Stimulated activated CD4-positive, alpha-beta T cell treated with anti-CD3 and anti-CD28 coated beads, Interleukin-4, amount 100 ng/mL, for 48 hours (primary cell): ENCODE results near the gene EFCAB8.
"Not testable (repeated sequence)": the region's sequence is repeated elsewhere in the genome, so short reads cannot be mapped to it uniquely, and the experiment has no call there.

ENCODE experiments used
- DNase-seq, 2 donors: peaks; one replicate each; pipeline ENCODE4 v3.0.0-alpha.2; 2020; ENCODE audit warnings: low read depth in 2 of 2

The EFCAB8 gene

DNA sequence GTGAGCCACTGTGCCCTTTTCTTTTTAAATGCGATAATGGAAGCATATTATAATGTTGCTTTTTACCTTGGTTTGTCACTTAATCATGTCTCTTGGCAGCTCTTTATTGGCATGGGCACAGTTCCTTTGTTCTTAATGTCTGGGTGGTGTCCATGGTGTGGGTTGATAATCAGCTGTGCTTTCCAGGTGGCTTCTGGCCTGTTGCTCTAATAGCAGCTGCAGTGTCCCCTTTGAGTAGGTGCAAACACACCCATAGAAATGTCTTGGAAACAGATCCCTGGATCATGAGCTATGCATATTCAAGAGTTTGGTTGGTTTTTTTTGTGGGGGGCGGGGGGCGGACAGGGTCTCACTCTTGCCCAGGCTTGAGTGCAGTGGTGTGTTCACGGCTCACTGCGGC, 29.9 kb downstream of the EFCAB8 start:
- DNase-seq: no peak

GRCh38 chr20:32889281-32889680, 30.6 kb downstream of the EFCAB8 start:
- no peak for DNase-seq

DNA sequence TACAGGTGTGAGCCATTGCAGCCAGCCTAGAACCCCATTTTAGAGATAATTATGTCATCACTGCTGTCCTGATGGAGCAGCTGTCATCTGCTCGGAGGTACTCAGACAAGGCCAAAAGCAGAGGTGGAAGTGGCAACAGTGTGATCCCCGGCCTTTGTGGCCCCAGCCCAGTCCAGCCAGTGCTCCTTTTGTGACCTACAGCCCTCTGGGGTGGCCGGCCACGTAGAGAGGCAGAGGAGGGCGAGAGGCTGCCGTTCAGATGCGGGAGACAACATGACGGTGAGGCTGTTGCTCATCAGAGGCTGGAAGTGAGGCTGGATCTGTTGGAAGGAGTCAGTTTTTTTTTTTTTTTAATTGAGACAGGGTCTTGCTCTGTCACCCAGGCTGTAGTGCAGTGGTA, 32.8 kb downstream of the EFCAB8 start:
- no peak for DNase-seq

DNA sequence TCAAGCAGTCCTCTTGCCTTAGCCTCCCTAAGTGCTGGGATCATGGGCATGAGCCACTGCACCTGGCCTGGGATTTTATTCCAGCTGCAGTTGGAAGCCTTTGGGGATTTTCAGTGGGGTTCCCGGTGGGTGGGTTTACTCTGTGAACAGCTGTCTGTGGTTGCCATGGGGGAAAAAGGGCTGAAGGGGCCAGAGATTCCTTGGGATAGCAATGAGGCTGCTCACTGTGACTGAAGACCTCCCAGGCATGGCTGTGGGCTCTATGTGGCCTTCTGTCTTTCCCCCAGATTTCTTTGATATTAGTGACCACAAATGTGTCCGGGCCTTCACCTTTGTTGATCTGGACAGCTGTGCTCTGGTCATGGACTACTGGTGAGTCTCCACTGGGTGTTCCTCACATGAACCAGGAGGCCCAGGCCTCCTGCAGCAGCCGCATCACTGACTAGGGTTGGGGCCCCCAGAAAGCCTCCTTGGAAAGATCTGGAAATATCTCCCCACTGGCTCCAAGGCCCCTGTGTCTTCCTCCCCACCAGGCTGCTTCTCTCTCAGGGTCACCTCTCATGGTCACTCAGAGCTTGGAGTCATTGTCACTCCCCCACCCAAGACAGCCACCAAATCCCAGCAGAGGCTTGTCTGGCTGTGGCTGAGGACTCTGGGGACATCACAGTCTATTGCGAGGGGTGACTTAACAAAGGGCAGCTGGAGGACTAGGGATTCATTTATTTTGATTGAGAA, 33.4 kb downstream of the EFCAB8 start:
- DNase-seq: no peak

DNA sequence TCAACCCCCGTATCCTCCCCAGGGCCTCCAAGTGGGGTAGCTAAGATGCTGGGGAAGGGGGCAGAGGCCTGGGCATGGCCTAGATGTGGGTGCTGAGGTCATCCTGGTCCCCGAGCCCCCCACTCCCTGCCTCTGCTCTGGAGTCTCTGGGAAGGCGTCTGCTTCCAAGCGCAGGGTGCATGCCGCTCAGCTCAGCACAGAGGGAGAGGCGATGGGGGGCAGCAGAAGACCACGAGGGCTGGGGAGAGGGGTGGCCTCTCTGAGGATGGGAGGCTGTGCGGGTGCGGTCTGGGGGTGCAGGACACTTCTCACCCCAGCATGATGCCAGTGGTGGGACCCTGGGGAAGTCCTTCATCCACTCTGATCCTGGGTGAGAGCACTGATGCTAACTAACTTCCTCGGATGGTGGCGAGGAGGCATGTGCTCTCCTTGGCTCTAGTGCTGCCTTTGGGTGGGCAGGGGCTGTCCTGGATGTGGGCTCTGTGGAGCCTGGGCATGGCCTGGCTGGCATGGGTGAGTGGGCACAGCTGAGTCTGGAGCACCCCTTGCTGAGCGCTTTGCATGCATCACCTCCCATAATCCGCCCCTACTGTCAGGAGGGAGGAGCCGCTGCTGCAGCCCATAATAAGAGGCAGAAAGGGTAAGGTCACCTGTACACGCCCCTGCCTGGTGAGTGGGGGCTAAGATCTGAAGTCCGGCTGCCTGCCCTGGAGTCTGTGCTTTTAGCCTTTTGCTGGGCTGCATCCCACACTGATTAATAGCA, 34.7 kb downstream of the EFCAB8 start:
- no peak for DNase-seq

GRCh38 chr20:32894026-32894483, 35.3 kb downstream of the EFCAB8 start:
- no peak for DNase-seq

DNA sequence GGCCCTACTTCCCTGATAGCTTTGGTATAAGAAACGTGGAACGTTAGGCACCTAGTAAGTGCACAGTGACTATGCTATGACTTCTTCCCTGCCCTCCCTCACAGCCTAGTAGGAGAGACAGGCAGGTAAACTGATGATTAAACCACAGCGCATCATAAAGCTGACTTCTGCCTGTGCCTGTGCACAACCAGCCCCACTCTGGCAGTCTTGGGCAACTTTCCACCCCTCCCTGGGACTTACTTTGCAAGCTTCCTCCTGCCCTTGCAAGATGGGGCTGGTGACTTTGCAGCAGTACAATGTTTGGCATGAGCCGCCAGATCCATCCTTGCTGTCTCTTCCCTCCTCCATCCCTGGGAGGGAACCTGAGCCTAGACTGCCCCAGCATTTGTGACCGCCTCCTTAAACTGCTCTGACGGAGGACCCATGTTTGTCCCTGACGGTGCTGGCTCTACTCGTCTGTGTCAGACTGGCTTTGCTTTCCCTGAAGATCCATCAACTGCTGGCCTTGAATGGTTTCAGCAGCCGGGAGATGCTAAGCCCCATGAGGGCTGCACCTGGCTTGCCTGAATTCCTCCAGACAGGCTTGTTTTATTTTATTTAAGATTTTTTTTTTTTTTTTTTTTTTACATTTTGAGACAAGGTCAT, 36.1 kb downstream of the EFCAB8 start:
- DNase-seq: no peak

DNA sequence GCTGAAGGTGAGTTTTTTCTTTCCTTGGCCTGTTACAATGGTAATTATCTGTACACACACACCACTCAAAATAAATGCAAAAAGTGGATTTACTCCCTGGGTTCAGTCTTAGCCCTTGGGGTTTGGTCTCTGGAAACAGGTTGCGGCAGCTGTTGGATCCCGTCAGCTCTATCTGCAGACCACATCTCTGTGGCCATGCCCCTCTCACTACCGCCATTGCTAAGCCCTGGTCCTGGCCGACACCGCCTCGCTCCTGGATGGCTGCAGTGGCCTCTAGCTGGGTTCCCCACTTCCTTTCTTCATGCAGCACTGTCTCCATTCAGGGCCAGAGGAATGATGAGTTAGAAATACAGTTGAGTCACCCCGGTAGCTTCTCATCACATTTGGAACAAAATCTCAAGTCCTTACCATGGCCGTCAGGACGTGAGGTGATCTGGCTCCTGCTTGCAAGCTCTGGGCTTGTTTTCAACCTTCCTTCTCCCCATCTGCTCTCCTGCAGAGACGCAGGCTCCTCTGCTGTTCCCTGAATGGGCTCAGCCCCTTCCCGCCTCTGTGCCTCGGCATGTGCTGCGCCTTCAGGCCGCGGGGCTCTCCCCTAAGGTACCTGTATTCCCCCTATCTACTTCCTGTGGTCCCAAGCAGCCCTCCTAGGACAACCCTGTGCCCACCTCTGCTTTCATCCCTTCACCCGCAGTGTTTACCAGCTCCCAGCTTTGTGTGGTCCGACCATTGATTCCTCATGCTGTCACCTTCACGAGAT, 38.0 kb downstream of the EFCAB8 start:
- DNase-seq: no peak

DNA sequence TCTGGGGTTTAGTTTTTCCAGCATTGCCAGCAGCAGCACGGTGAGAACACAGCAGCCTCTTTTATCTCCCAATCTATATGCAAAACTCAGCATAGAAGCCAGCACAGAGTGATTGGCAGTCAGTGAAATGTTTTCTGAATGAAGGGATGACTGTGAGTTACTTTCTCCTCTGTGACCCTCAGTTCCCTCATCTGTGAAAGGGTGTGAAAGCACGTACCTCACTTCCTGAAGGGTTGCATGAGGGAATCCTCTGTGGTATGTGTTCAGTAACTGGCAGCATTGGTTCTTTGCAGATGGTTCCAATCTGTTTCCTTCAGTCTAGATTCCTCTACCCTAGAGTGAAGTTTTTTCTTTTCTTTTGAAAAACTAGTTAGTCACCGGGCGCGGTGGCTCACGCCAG, 40.0 kb downstream of the EFCAB8 start:
- DNase-seq: no peak

GRCh38 chr20:32902456-32903420, 44.0 kb downstream of the EFCAB8 start:
- peak; percentile 41 to 67 for DNase-seq

- DNase-seq: no peak
Measured at GRCh38 chr20:32903666-32904175, 45.0 kb downstream of the EFCAB8 start.

- not testable (repeated sequence) for DNase-seq
Measured at GRCh38 chr20:32904678-32905077, 46.0 kb downstream of the EFCAB8 start.

GRCh38 chr20:32906200-32906599, 47.5 kb downstream of the EFCAB8 start:
- no peak for DNase-seq

GRCh38 chr20:32906871-32907495, 48.3 kb downstream of the EFCAB8 start:
- DNase-seq: no peak

GRCh38 chr20:32907886-32908285, 49.2 kb downstream of the EFCAB8 start:
- DNase-seq: no peak

- no peak for DNase-seq
Measured at GRCh38 chr20:32908334-32909292, 49.9 kb downstream of the EFCAB8 start.

DNA sequence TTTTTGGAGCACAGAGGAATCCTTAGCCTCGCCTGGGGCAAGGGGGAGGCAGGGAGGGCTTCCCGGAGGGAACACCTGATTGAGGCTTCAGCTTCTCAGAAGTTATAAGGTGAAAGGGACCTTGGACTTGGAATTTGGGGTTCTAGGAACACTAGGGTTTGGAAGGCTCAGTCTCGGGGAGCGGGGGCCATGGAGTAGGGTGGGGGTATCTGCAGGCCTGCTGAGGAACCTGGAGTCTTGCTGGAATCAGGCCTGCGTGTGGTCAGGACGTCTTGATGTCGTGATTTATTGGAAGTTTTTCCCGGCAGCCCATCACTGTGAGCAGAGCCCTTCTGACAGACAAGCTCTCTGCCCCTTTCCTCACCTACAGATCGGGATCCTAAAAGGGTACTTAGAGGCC, 50.7 kb downstream of the EFCAB8 start:
- DNase-seq: no peak

DNA sequence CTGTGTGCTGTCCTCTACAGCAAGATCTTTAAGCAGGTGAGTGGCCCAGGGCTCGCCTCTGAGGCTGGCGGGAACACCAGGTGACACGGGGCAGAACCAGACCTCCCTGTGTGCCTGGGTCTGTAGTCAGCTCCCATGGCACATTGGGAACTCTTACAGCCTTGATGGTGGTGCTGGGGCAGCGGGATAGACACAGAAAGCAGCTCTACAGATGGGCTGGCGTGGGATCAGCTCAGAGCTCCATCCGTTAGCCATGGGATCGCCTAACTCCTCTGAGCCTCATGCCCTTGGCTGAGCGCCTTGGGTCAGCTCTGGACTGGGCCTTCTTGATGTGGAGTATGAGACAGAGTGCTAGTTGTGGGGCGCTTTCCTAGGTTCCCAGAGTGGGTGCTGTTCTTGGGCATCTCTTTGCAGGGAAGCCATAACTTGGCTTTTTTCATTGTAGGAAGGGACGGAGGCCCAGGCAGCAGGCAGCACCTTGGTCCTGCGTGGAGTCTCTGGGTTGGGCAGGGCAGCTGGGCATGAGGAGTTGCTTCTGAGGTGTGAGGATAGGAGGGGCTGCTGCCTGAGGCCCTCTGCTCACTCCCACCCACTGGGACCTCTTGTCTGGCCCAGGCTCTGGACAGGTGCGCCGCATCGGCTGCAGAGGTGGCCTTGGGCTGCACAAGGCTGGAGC, 51.3 kb downstream of the EFCAB8 start:
- DNase-seq: no peak
